Endothelial cell (in vitro differentiated cells): ENCODE data around the gene PLD5. TPM values are rescaled to one million over a fixed set of nuclear protein-coding genes. Genes with fewer than 3 reads are reported as not detected.
"Not testable (repeated sequence)": the region's sequence is repeated elsewhere in the genome, so short reads cannot be mapped to it uniquely, and the experiment has no call there.

Experiments
- DNase-seq: peaks from one replicate; pipeline ENCODE4 v3.0.0; 2021; ENCODE audit warnings: low spot score
- H3K27ac Mint-ChIP-seq: one replicate; pipeline ENCODE4 v1.8.0; 2021; ENCODE audit warnings: mixed read lengths, inconsistent platforms; ENCODE audit not compliant: unreplicated experiment
- H3K27me3 Mint-ChIP-seq: one replicate; pipeline ENCODE4 v1.8.0; 2021; ENCODE audit warnings: mild to moderate bottlenecking, moderate library complexity, mixed read lengths, inconsistent platforms; ENCODE audit not compliant: unreplicated experiment
- H3K36me3 Mint-ChIP-seq: one replicate; pipeline ENCODE4 v1.8.0; 2021; ENCODE audit warnings: mild to moderate bottlenecking, low read depth, mixed read lengths, inconsistent platforms; ENCODE audit not compliant: unreplicated experiment
- H3K4me1 Mint-ChIP-seq: one replicate; pipeline ENCODE4 v1.8.0; 2021; ENCODE audit warnings: mild to moderate bottlenecking, mixed read lengths, inconsistent platforms; ENCODE audit not compliant: unreplicated experiment
- H3K4me3 Mint-ChIP-seq: one replicate; pipeline ENCODE4 v1.8.0; 2021; ENCODE audit warnings: mild to moderate bottlenecking, mixed read lengths, inconsistent platforms; ENCODE audit not compliant: unreplicated experiment
- H3K9me3 Mint-ChIP-seq: one replicate; pipeline ENCODE4 v1.8.0; 2021; ENCODE audit warnings: mixed read lengths, inconsistent platforms; ENCODE audit not compliant: unreplicated experiment
- CTCF ChIP-seq: fragments of 200-600 bp; sonication (generic); IDR thresholded peaks from one replicate; pipeline ENCODE4 v1.5.0; 2021; ENCODE audit warnings: antibody characterized with exemption; ENCODE audit not compliant: unreplicated experiment
- total RNA-seq: library from RNA; stranded (reverse); fragmentation: NEBNext Ultra II Directional; extraction: Animal tissue kit (Norgen Biotek cat#: 25700); gene quantifications from one replicate; pipeline ENCODE4 v1.2.1, GENCODE V29; 2021; ENCODE audit not compliant: unreplicated experiment

PLD5 gene
- total RNA-seq, 1 donor from 2014 or later = not detected

- no peak for DNase-seq
- Mint-ChIP-seq H3K4me1 (no peaks in the 10 kb centered on the region), H3K27ac (no peak overlapping the region), H3K4me3 (no peak overlapping the region), H3K27me3 (no peaks in the 10 kb centered on the region), H3K36me3 (no peaks in the 10 kb centered on the region), H3K9me3 (no peaks in the 10 kb centered on the region)
- no peak for TF ChIP-seq CTCF
Measured at GRCh38 chr1:242132121-242132817, 392.2 kb downstream of the PLD5 start.

- no peaks in the 10 kb centered on the region for H3K36me3 Mint-ChIP-seq
- H3K4me1 Mint-ChIP-seq = no peaks in the 10 kb centered on the region
- no peak overlapping the region for H3K4me3 Mint-ChIP-seq
- no peak for TF ChIP-seq CTCF
- no peak for DNase-seq
- H3K27me3 Mint-ChIP-seq = no peaks in the 10 kb centered on the region
- H3K27ac Mint-ChIP-seq = no peak overlapping the region
- H3K9me3 Mint-ChIP-seq = no peaks in the 10 kb centered on the region
Measured at GRCh38 chr1:242128951-242129502, 395.5 kb downstream of the PLD5 start.

DNA sequence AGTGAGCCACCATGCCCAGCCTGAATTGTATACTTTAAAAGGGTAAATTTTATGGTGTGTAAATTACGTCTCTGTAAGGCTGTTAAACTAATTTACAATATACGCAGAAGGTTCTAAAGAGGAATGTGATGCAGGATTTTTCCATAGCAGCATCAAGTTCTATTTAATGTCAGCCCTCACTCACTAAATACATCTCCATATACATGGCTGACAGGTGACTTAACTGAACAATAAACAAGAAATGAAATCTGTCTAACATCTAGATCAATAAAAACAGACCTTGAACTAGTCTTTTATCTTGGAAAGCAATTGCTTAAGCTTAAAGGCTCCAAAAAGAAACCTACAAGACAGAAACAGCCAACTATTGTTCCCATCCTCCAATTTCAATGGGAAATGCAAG is 404.1 kb downstream of the PLD5 start:
- Mint-ChIP-seq H3K27ac (no peak overlapping the region), H3K36me3 (no peaks in the 10 kb centered on the region), H3K4me1 (peaks cover 6% of the 10 kb centered on the region), H3K27me3 (no peaks in the 10 kb centered on the region), H3K4me3 (no peak overlapping the region), H3K9me3 (no peaks in the 10 kb centered on the region)
- DNase-seq = no peak
- no peak for TF ChIP-seq CTCF

- peaks cover 2% of the 10 kb centered on the region for H3K4me1 Mint-ChIP-seq
- no peak for DNase-seq
- no peaks in the 10 kb centered on the region for H3K27me3 Mint-ChIP-seq
- no peak overlapping the region for H3K27ac Mint-ChIP-seq
- no peak overlapping the region for H3K4me3 Mint-ChIP-seq
- TF ChIP-seq CTCF = no peak
- H3K36me3 Mint-ChIP-seq = no peaks in the 10 kb centered on the region
- H3K9me3 Mint-ChIP-seq = no peaks in the 10 kb centered on the region
Measured at GRCh38 chr1:242100921-242101320, 423.6 kb downstream of the PLD5 start.

GRCh38 chr1:242097283-242097682 is 427.2 kb downstream of the PLD5 start:
- not testable (repeated sequence) for H3K4me1 Mint-ChIP-seq, H3K27ac Mint-ChIP-seq, H3K4me3 Mint-ChIP-seq, DNase-seq, H3K36me3 Mint-ChIP-seq, H3K9me3 Mint-ChIP-seq, H3K27me3 Mint-ChIP-seq
